ENCODE results near the gene PAQR8. TPM values are rescaled to one million over a fixed set of nuclear protein-coding genes. Genes with fewer than 3 reads are reported as not detected.

Gene PAQR8
- polyA plus RNA-seq, 1 of the 3 experiments (the other 2 are of a cell fraction), result 2.3 TPM

DNA sequence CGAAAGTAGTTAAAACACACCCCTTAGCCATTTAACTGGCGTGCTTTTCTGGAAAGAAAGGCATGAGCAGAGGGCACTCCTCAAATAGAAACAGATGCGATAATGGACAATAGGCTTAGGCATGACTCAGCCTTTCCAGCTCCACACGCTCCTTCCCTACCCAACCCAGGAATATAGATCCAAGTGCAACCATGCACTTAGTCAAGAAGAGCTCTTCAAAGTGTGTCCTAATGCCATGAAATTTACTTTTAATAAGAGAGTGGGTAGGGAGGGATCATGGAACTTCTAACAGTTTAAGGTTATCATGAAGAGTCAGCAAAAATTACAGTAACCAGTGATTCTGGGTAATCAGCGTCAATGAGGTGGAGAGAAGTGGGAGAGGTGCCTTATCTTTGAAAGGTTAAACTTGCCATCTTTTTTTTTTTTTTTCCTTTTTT lies 55.7 kb downstream of the PAQR8 start (continued):
- TF ChIP-seq, protein P1, sequence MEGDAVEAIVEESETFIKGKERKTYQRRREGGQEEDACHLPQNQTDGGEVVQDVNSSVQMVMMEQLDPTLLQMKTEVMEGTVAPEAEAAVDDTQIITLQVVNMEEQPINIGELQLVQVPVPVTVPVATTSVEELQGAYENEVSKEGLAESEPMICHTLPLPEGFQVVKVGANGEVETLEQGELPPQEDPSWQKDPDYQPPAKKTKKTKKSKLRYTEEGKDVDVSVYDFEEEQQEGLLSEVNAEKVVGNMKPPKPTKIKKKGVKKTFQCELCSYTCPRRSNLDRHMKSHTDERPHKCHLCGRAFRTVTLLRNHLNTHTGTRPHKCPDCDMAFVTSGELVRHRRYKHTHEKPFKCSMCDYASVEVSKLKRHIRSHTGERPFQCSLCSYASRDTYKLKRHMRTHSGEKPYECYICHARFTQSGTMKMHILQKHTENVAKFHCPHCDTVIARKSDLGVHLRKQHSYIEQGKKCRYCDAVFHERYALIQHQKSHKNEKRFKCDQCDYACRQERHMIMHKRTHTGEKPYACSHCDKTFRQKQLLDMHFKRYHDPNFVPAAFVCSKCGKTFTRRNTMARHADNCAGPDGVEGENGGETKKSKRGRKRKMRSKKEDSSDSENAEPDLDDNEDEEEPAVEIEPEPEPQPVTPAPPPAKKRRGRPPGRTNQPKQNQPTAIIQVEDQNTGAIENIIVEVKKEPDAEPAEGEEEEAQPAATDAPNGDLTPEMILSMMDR (IDR thresholded peaks at IDR 0.05), result no peak
- no peak for TF ChIP-seq TEAD4 (IDR thresholded peaks at IDR 0.05; ENCODE audit: borderline replicate concordance, insufficient read depth)
- no peak for TF ChIP-seq TAF1 (IDR thresholded peaks at IDR 0.05; ENCODE audit: borderline replicate concordance, low read depth, low read length)
- TF ChIP-seq ELF1 (IDR thresholded peaks at IDR 0.05), result no peak
- TF ChIP-seq, protein P2, sequence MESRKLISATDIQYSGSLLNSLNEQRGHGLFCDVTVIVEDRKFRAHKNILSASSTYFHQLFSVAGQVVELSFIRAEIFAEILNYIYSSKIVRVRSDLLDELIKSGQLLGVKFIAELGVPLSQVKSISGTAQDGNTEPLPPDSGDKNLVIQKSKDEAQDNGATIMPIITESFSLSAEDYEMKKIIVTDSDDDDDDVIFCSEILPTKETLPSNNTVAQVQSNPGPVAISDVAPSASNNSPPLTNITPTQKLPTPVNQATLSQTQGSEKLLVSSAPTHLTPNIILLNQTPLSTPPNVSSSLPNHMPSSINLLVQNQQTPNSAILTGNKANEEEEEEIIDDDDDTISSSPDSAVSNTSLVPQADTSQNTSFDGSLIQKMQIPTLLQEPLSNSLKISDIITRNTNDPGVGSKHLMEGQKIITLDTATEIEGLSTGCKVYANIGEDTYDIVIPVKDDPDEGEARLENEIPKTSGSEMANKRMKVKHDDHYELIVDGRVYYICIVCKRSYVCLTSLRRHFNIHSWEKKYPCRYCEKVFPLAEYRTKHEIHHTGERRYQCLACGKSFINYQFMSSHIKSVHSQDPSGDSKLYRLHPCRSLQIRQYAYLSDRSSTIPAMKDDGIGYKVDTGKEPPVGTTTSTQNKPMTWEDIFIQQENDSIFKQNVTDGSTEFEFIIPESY (IDR thresholded peaks at IDR 0.05; ENCODE audit: borderline replicate concordance, low read depth), result no peak
- TF ChIP-seq, protein P3, sequence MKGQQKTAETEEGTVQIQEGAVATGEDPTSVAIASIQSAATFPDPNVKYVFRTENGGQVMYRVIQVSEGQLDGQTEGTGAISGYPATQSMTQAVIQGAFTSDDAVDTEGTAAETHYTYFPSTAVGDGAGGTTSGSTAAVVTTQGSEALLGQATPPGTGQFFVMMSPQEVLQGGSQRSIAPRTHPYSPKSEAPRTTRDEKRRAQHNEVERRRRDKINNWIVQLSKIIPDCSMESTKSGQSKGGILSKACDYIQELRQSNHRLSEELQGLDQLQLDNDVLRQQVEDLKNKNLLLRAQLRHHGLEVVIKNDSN (IDR thresholded peaks at IDR 0.05; ENCODE audit: borderline replicate concordance, low read depth), result no peak
- no peak for TF ChIP-seq NRF1 (IDR thresholded peaks at IDR 0.05; ENCODE audit: low read depth, low read length)
- TF ChIP-seq YY1 (IDR thresholded peaks at IDR 0.05; ENCODE audit: low read depth), result no peak
- no peak for TF ChIP-seq CHD2 (IDR thresholded peaks at IDR 0.05; ENCODE audit: low read length, partially characterized antibody)
- peak; percentile 68; the same call in 1 of the 2 replicates for TF ChIP-seq FOSL2 (IDR thresholded peaks at IDR 0.05; ENCODE audit: borderline replicate concordance, low read depth)
- TF ChIP-seq, protein P4, sequence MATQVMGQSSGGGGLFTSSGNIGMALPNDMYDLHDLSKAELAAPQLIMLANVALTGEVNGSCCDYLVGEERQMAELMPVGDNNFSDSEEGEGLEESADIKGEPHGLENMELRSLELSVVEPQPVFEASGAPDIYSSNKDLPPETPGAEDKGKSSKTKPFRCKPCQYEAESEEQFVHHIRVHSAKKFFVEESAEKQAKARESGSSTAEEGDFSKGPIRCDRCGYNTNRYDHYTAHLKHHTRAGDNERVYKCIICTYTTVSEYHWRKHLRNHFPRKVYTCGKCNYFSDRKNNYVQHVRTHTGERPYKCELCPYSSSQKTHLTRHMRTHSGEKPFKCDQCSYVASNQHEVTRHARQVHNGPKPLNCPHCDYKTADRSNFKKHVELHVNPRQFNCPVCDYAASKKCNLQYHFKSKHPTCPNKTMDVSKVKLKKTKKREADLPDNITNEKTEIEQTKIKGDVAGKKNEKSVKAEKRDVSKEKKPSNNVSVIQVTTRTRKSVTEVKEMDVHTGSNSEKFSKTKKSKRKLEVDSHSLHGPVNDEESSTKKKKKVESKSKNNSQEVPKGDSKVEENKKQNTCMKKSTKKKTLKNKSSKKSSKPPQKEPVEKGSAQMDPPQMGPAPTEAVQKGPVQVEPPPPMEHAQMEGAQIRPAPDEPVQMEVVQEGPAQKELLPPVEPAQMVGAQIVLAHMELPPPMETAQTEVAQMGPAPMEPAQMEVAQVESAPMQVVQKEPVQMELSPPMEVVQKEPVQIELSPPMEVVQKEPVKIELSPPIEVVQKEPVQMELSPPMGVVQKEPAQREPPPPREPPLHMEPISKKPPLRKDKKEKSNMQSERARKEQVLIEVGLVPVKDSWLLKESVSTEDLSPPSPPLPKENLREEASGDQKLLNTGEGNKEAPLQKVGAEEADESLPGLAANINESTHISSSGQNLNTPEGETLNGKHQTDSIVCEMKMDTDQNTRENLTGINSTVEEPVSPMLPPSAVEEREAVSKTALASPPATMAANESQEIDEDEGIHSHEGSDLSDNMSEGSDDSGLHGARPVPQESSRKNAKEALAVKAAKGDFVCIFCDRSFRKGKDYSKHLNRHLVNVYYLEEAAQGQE (IDR thresholded peaks at IDR 0.05; ENCODE audit: low read depth, low read length), result no peak
- no peak; the same call in 1 of the 2 replicates for TF ChIP-seq SIN3A (IDR thresholded peaks at IDR 0.05; ENCODE audit: borderline replicate concordance, low read depth, low read length)
- no peak for TF ChIP-seq RXRA (IDR thresholded peaks at IDR 0.05; ENCODE audit: borderline replicate concordance, low read depth)
- no peak for TF ChIP-seq SMC3 (IDR thresholded peaks at IDR 0.05; ENCODE audit: low read depth, low read length)
- TF ChIP-seq MXI1 (IDR thresholded peaks at IDR 0.05; ENCODE audit: low read depth, low read length), result no peak
- TF ChIP-seq JUND (IDR thresholded peaks at IDR 0.05), result peak; percentile 37
- peak; percentile 78 for TF ChIP-seq TCF12 (IDR thresholded peaks at IDR 0.05)
- TF ChIP-seq, protein P5, sequence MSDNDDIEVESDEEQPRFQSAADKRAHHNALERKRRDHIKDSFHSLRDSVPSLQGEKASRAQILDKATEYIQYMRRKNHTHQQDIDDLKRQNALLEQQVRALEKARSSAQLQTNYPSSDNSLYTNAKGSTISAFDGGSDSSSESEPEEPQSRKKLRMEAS (IDR thresholded peaks at IDR 0.05; ENCODE audit: low read depth), result peak; percentile 85
- no peak for TF ChIP-seq RFX5 (IDR thresholded peaks at IDR 0.05; ENCODE audit: low read length)
- peak; percentile 29; the same call in 1 of the 2 replicates for TF ChIP-seq POLR2AphosphoS5 (IDR thresholded peaks at IDR 0.05; ENCODE audit: low read depth, low read length)
